Fibroblast of lung (primary cell): ENCODE data around the gene SIGLEC5.

ENCODE experiments used
- CTCF ChIP-seq, 2 donors: IDR thresholded peaks in 1 of 2; conservative IDR thresholded peaks in 1 of 2; 1 replicate in 1 of 2; 2 replicates in 1 of 2; pipeline ENCODE4 v1.5.1; 2011 to 2012; ENCODE audit warnings: low read length in 2 of 2, control low read depth in 1 of 2, inconsistent platforms in 1 of 2, low read depth in 1 of 2, mild to moderate bottlenecking in 1 of 2
- EZH2 ChIP-seq: IDR thresholded peaks from 2 replicates; pipeline ENCODE4 v1.5.1; 2012; ENCODE audit warnings: low read length, control low read depth, mild to moderate bottlenecking; ENCODE audit errors: missing control alignments

- TF ChIP-seq CTCF (conservative IDR thresholded peaks at IDR 0.05 in 1 of 2, IDR thresholded peaks at IDR 0.05 in 1 of 2; ENCODE audit: low read depth in 1 of 2, low read length in 2 of 2) (no peak), EZH2 (no peak)
Measured at GRCh38 chr19:51586799-51587198, 43.4 kb downstream of the SIGLEC5 start.
